Activated B cell treated with CpG ODN at 0.5 μM for 24 hours (primary cell): Measurements from ENCODE around the gene ANGPTL4. TPM values are rescaled to one million over a fixed set of nuclear protein-coding genes. Genes with fewer than 3 reads are reported as not detected.
"Not testable (repeated sequence)": the region's sequence is repeated elsewhere in the genome, so short reads cannot be mapped to it uniquely, and the experiment has no call there.

Source experiments
- ATAC-seq: fragments of 200-7000 bp; cut with Tn5 transposase; one replicate; pipeline ENCODE4 v1.10.0; 2021; ENCODE audit warnings: low read depth, mild to moderate bottlenecking, moderate library complexity
- CTCF ChIA-PET: fragments of 350-600 bp; sonication (Branson Sonifier 250); formaldehyde crosslinking; loops from one replicate; lab custom pipeline; 2021; ENCODE audit warnings: antibody characterized with exemption; lab: Charles Lee
- POLR2A ChIA-PET: fragments of 350-600 bp; sonication (Branson Sonifier 250); formaldehyde crosslinking; loops from one replicate; lab custom pipeline; 2021; ENCODE audit warnings: antibody characterized with exemption; lab: Charles Lee
- DNase-seq: peaks from one replicate; pipeline ENCODE4 v3.0.0; 2022
- H3K27ac Mint-ChIP-seq: one replicate; pipeline ENCODE4 v1.8.0; 2020; ENCODE audit warnings: mixed read lengths
- H3K27me3 Mint-ChIP-seq: one replicate; pipeline ENCODE4 v1.8.0; 2021; ENCODE audit warnings: mixed read lengths
- H3K36me3 Mint-ChIP-seq: one replicate; pipeline ENCODE4 v1.8.0; 2021; ENCODE audit warnings: low read depth, mixed read lengths
- H3K4me1 Mint-ChIP-seq: one replicate; pipeline ENCODE4 v1.8.0; 2021; ENCODE audit warnings: mixed read lengths
- H3K4me3 Mint-ChIP-seq: one replicate; pipeline ENCODE4 v1.8.0; 2020; ENCODE audit warnings: mild to moderate bottlenecking, mixed read lengths
- H3K9me3 Mint-ChIP-seq: one replicate; pipeline ENCODE4 v1.8.0; 2020; ENCODE audit warnings: mixed read lengths
- intact Hi-C: fragments of 100-400 bp; cut with micrococcal nuclease; formaldehyde crosslinking; loops from one replicate; pipeline ENCODE4 v1.15.1; 2024
- total RNA-seq: library from RNA; stranded (reverse); gene quantifications from 2 replicates; pipeline ENCODE4 v1.2.3, GENCODE V29; 2022
- TF ChIP-seq, protein P1 (sequence below): fragments of 200-600 bp; IDR thresholded peaks from one replicate; pipeline ENCODE4 v1.8.0; 2022; ENCODE audit warnings: antibody characterized with exemption, mild to moderate bottlenecking

The ANGPTL4 gene
- total RNA-seq, 1 donor from 2014 or later = not detected

GRCh38 chr19:8371011-8371804 lies 7.3 kb downstream of the ANGPTL4 start:
- DNase-seq (no peak), ATAC-seq (no peak)
- Mint-ChIP-seq H3K27me3 (peaks cover 18% of the 10 kb centered on the region), H3K36me3 (peaks cover 5% of the 10 kb centered on the region), H3K27ac (no peak overlapping the region), H3K9me3 (no peaks in the 10 kb centered on the region), H3K4me3 (no peak overlapping the region), H3K4me1 (no peaks in the 10 kb centered on the region)
- CTCF ChIA-PET = no interaction called here
- intact Hi-C loops = no loop called here
- TF ChIP-seq, protein P1, sequence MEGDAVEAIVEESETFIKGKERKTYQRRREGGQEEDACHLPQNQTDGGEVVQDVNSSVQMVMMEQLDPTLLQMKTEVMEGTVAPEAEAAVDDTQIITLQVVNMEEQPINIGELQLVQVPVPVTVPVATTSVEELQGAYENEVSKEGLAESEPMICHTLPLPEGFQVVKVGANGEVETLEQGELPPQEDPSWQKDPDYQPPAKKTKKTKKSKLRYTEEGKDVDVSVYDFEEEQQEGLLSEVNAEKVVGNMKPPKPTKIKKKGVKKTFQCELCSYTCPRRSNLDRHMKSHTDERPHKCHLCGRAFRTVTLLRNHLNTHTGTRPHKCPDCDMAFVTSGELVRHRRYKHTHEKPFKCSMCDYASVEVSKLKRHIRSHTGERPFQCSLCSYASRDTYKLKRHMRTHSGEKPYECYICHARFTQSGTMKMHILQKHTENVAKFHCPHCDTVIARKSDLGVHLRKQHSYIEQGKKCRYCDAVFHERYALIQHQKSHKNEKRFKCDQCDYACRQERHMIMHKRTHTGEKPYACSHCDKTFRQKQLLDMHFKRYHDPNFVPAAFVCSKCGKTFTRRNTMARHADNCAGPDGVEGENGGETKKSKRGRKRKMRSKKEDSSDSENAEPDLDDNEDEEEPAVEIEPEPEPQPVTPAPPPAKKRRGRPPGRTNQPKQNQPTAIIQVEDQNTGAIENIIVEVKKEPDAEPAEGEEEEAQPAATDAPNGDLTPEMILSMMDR = no peak
- POLR2A ChIA-PET = no interaction called here

DNA sequence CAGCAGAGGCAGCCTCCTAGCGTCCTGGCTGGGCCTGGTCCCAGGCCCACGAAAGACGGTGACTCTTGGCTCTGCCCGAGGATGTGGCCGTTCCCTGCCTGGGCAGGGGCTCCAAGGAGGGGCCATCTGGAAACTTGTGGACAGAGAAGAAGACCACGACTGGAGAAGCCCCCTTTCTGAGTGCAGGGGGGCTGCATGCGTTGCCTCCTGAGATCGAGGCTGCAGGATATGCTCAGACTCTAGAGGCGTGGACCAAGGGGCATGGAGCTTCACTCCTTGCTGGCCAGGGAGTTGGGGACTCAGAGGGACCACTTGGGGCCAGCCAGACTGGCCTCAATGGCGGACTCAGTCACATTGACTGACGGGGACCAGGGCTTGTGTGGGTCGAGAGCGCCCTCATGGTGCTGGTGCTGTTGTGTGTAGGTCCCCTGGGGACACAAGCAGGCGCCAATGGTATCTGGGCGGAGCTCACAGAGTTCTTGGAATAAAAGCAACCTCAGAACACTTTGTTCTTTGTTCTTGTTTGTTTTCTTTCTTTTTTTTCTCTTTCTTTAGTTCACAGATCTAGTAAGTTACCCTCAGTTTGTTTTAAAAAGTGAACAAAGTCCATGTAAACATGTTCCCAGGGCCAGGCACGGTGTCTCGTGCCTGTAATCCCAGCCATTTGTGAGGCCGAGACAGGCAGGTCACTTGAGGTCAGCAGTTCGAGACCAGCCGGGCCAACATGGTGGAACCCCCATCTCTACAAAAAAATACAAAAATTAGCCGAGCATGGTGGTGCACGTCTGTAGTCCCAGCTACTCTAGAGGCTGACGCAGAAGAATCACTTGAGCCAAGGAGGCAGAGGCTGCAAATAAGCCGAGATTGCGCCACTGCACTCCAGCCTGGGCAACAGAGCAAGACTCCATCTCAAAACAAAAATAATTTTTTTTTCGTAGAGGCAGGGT lies 10.2 kb downstream of the ANGPTL4 start:
- Mint-ChIP-seq H3K27me3 (no peaks in the 10 kb centered on the region), H3K4me1 (no peaks in the 10 kb centered on the region), H3K9me3 (no peaks in the 10 kb centered on the region), H3K4me3 (no peak overlapping the region), H3K36me3 (peaks cover 15% of the 10 kb centered on the region), H3K27ac (no peak overlapping the region)
- CTCF ChIA-PET = no interaction called here
- DNase-seq (no peak), ATAC-seq (no peak)
- POLR2A ChIA-PET = no interaction called here
- TF ChIP-seq, protein P1 = no peak
- intact Hi-C loops = no loop called here

DNA sequence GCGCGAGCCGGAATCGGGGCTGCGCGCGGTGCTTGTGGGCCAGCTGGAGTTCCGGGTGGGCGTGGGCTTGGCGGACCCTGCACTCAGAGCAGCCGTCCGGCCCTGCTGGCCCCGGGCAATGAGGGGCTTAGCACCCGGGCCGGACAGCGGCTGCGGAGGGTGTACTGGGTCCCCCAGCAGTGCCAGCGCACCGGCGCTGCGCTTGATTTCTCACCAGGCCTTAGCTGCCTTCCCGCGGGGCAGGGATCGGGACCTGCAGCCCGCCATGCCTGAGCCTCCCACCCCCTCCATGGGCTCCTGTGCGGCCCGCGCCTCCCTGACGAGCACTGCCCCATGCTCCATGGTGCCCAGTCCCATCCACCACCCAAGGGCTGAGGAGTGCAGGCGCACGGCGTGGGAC lies 11.8 kb downstream of the ANGPTL4 start:
- H3K9me3 Mint-ChIP-seq, ATAC-seq, DNase-seq, CTCF ChIA-PET, H3K4me3 Mint-ChIP-seq, POLR2A ChIA-PET, H3K4me1 Mint-ChIP-seq, H3K27me3 Mint-ChIP-seq, H3K27ac Mint-ChIP-seq, intact Hi-C loops: not testable (repeated sequence)
- peaks cover 17% of the 10 kb centered on the region for H3K36me3 Mint-ChIP-seq

GRCh38 chr19:8376373-8376974 lies 12.5 kb downstream of the ANGPTL4 start:
- ATAC-seq, H3K4me1 Mint-ChIP-seq, intact Hi-C loops, CTCF ChIA-PET, DNase-seq, H3K9me3 Mint-ChIP-seq, H3K27ac Mint-ChIP-seq, H3K4me3 Mint-ChIP-seq, H3K27me3 Mint-ChIP-seq, POLR2A ChIA-PET: not testable (repeated sequence)
- H3K36me3 Mint-ChIP-seq = peaks cover 17% of the 10 kb centered on the region

DNA sequence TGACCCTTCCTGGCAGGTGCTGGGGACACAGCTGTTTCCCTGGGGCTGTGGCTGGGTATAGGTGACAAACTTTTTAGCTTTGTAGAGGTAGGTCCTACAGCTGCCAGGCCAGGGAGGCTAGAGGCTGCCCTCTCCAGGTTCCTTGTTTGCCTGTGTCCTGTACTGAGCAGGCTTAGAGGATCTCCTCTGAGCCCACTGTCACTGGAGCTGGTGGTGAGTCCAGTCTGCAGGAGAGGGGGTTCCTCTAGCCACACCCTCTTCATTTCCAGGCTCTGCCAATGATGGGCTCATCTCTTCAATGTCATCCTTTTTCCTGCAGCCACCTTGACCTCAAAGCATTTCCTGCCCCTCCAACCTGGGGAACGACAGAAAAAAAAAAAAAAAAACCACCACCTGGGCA lies 13.6 kb downstream of the ANGPTL4 start:
- ChIA-PET POLR2A (no interaction called here), CTCF (no interaction called here)
- intact Hi-C loops = no loop called here
- Mint-ChIP-seq H3K36me3 (peaks cover 17% of the 10 kb centered on the region), H3K4me3 (no peak overlapping the region), H3K27ac (no peak overlapping the region), H3K9me3 (no peaks in the 10 kb centered on the region), H3K27me3 (no peaks in the 10 kb centered on the region), H3K4me1 (no peaks in the 10 kb centered on the region)
- no peak for DNase-seq
- no peak for ATAC-seq
- TF ChIP-seq, protein P1 = no peak

DNA sequence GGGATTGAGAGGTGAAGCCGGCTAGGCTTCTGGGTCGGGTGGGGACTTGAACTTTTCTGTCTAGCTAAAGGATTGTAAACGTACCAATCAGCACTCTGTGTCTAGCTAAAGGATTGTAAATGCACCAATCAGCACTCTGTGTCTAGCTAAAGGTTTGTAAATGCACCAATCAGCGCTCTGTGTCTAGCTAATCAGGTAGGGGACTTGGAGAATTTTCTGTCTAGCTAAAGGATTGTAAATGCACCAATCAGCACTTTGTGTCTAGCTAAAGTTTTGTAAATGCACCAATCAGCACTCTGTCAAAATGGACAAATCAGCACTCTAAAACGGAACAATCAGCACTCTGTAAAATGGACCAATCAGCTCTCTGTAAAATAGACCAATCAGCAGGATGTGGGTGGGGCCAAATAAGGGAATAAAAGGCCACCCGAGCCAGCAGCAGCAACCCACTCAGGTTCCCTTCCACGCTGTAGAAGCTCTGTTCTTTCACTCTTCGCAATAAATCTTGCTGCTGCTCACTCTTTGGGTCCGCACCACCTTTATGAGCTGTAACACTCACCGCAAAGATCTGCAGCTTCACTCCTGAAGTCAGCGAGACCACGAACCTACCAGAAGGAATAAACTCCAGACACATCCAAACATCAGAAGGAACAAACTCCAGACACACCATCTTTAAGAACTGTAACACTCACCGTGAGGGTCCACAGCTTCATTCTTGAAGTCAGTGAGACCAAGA lies 15.4 kb downstream of the ANGPTL4 start:
- H3K4me3 Mint-ChIP-seq, H3K27ac Mint-ChIP-seq, H3K4me1 Mint-ChIP-seq, ATAC-seq, H3K9me3 Mint-ChIP-seq, DNase-seq, POLR2A ChIA-PET, intact Hi-C loops, H3K27me3 Mint-ChIP-seq: not testable (repeated sequence)
- CTCF ChIA-PET = interaction anchor here (1.4 kb wide), 1 partner anchor 26 kb away, joined by 3 read pairs; no protein-coding TSS in a partner anchor
- H3K36me3 Mint-ChIP-seq = peaks cover 12% of the 10 kb centered on the region

GRCh38 chr19:8384569-8384968 lies 20.6 kb downstream of the ANGPTL4 start:
- ATAC-seq, H3K9me3 Mint-ChIP-seq, DNase-seq, H3K4me1 Mint-ChIP-seq, H3K27me3 Mint-ChIP-seq, H3K4me3 Mint-ChIP-seq, intact Hi-C loops, H3K27ac Mint-ChIP-seq, CTCF ChIA-PET, H3K36me3 Mint-ChIP-seq, POLR2A ChIA-PET: not testable (repeated sequence)

- intact Hi-C loops, H3K27me3 Mint-ChIP-seq, H3K4me1 Mint-ChIP-seq, CTCF ChIA-PET, H3K9me3 Mint-ChIP-seq, ATAC-seq, POLR2A ChIA-PET, DNase-seq, H3K27ac Mint-ChIP-seq, H3K36me3 Mint-ChIP-seq, H3K4me3 Mint-ChIP-seq: not testable (repeated sequence)
These were observed 21.1 kb downstream of the ANGPTL4 start for GRCh38 chr19:8385103-8385502.
